HG02981 (cell line): ENCODE measurements around the gene FAAH2.
"Not testable (repeated sequence)": the region's sequence is repeated elsewhere in the genome, so short reads cannot be mapped to it uniquely, and the experiment has no call there.

ENCODE experiments used
- ATAC-seq: cut with Tn5 transposase; IDR thresholded peaks from one replicate; pipeline ENCODE4 v1.9.1; 2021; ENCODE audit warnings: mild to moderate bottlenecking, moderate library complexity; ENCODE audit not compliant: unreplicated experiment

FAAH2 gene

DNA sequence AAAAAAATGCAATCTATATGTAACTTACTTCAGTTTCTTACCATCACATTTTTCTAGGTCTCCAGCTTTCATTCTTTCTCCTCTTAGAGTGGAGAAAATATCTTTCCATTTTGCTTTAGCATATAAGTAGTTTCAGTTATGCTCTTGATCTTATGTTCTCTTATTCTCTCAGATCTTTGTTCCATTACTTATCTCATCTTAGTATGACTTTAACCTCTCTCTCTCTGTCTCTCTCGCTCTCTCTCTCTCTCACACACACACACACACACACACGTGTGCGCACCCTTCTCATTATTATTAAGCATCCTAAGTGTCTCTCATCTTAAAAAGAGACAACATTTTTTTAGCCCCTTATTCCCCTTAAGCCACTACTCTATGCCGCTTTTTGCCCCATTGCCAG lies 92.8 kb downstream of the FAAH2 start:
- no peak for ATAC-seq

GRCh38 chrX:57380026-57380796 lies 93.7 kb downstream of the FAAH2 start:
- peak; percentile 72 for ATAC-seq

DNA sequence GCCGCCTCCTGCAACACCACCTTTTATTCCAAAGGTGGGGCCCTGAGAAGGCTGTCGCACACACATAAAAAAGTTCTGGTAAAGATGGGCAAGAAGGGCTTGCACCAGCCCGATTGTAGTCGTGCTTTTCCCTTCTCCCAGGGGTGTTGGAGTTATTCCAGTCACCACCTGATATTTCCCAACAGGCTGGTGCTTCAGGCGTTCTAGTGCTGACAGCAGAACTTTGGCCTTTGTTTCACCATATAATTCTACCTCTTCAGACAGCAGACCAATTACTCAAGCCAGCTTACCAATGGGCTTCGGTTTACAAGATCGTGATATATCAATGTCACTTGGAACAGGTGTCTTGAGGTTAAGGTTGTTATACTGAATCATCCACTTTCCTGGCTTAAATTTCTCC lies 107.7 kb downstream of the FAAH2 start:
- not testable (repeated sequence) for ATAC-seq

DNA sequence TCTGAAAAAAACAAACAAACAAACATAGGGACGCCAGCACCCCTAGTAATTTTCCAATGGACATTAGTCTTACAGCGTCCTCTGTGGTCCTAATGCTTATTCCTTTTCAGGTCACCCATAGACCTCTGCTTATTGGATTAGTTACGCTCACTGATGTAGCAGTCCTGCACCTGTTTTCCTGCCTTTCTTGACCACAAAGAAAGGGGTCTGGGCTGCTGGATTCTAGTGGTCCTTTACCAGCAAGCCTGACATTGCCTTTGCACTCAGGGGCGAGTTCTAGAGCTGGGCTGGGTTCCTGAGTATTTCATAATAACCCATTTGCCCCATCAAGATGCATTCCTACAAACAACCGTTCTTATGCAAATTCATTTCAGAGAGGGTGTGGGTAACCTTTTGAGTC lies 116.7 kb downstream of the FAAH2 start:
- not testable (repeated sequence) for ATAC-seq

DNA sequence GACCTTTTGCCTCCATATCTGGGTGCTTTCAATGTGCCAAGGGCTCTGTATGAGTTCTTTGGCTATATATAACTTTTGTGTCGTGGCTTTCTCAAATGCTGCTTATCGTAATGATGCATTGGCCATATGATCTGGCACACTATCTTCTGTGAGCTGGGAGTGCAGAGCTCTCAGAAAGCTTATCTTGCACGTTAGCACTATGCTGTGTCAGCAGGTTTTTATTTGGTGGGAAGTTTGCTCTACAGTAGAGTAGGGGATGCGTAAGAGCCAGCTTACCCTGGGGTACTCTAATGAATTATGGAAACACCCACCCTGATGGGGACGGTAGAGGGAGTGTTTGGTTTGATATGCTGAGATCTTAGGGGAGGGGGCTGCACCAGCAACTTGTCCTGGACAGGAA lies 119.6 kb downstream of the FAAH2 start:
- ATAC-seq = no peak

DNA sequence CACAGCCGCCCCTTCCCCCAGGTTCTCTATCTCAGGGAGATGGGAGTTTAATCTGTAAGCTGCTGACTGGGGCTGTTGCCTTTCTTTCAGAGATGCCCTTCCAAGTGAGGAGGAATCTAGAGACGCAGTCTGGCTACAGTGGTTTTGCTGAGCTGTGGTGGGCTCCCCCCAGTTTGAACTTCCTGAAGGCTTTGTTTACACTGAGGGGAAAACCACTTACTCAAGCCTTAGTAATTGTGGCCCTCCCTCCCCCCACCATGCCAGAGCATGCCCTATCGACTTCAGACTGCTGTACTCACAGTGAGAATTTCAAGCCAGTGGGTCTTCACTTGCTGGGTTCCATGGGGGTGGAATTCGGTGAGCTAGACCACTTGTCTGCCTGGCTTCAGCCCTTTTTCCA lies 131.3 kb downstream of the FAAH2 start:
- ATAC-seq = no peak

DNA sequence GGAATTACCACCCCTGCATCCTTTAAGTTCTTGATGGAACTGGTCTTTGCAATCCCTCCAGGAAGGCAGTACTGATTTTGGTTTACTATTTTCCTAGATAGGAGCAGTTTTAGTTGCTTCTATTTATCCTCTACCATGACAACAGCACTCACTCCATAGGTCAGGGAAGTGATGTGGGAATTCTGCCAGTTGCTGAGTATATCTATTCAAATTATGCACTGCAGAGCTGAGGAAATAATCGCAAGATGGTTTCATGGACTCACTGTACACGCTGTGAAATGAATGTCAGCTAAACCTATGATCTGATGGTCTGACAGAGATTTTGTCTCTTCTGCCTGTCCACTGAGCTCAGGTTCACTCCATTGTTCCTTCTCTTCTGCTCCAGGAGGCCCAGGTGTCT lies 135.8 kb downstream of the FAAH2 start:
- ATAC-seq = no peak

DNA sequence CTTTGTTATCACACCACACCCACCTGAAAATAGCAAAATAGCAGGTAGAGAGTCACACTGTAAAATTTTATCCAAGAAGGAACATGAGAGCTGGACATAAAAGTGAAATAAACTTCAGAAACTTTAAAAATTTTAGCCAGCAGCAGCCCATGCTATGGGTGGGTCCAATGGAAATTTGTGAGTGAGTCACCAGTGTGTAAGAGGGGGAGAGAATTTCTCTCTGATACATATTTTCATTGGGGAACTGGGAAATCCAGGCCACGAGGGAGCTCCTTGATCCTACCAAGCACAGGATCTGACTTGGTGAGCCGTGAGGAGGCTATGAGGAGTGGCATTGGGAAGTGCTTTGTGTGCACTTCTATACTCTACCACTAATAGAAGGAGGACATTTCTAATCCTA lies 136.3 kb downstream of the FAAH2 start:
- no peak for ATAC-seq

DNA sequence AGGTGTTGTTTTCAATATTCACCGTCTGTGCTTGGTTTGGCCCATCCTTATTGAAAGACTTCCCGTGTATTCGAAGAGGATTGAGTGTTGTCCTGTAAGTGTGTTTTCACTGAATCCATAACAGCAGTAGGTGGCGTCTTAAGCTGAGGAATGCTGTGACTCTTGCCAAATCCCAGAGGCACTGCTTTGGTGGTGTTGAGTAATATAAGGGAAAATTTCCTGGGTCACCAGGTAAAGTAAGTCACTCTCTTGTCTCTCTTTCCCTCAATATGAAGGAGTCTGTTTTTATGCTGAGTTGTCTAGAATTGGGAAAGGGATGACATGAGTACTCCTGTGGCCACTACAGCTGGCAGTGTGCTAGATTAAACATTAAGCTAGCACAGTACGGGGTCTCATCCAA lies 158.6 kb downstream of the FAAH2 start:
- ATAC-seq = no peak

DNA sequence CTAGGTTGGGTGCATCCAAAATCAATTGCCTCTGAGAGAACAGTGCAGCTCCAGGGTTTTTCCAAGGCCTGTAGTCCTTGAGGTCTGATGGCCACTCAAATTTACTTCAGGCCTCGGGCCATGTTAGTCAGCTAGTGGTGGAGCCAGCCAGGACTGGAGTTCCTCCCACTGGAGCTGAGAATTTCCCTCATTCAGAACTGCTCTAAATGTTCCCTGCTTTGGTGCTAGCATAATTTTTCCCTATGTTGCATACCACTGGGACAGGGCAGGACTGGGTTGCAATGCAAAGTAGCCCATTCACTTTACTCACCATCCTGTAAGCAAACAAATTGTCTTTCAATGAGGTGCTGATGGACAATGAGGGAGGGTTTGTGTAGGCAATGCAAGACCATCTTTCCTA lies 159.3 kb downstream of the FAAH2 start:
- no peak for ATAC-seq

- no peak for ATAC-seq
Measured at GRCh38 chrX:57447856-57448255, 161.3 kb downstream of the FAAH2 start.

- ATAC-seq = no peak
Measured at GRCh38 chrX:57451426-57452020, 165.0 kb downstream of the FAAH2 start.

- ATAC-seq = no peak
Measured at GRCh38 chrX:57453901-57454300, 167.4 kb downstream of the FAAH2 start.

GRCh38 chrX:57481514-57481913 lies 195.0 kb downstream of the FAAH2 start:
- ATAC-seq = no peak

GRCh38 chrX:57516491-57516890 lies 230.0 kb downstream of the FAAH2 start:
- ATAC-seq = no peak

DNA sequence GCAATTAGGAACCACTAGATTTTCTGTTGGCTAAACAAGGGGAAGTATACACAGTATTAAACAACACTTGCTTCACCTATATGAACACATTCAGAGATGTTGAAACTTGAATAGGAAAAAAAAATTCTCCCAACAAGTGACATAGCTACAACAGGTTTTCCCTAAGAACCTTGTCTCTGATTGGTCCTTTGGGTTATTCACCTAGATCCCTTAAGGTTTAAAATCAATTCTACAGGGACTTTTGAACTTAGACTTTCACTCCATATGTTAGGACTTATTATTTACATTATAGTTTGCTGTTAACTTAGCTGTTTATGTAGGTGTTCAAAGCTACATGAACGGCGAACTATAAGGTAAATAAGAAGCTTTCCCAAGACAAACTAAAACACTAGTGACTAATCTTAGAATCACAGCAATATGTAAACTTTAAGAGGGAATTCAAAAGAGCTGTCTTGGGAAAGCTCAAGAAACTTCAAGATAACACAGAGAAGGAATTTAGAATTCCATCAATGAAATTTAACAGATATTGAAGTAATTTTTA lies 233.1 kb downstream of the FAAH2 start:
- no peak for ATAC-seq

DNA sequence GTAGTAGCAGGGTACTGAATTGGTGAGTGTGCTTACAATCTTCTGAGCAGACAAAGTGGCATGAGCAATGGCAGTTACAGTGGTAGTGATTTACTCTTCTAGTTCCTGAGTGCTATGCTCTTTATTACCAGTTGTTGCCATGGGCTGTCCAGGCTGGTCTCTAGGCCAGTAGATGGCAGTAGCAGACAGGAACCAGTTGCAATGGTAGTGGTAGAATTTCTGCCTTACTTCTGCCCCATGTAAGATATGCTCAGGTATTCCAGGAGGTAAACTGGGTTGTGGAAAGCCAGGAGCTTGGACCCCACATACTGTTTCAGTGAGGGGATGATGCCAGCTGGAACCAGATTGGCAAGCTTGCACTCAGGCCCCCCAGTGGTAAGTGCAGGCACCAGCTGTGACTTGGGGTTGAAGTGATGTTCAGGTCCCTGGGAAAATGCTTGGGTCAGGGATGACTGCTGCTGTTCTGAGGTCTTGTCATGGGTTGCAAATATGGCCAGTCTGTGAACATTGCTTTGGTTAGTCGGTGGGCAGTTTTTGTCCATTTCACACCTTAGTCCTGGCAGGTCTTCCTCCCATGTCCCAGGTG lies 242.3 kb downstream of the FAAH2 start:
- no peak for ATAC-seq
